Osteoblast (primary cell): Measurements from ENCODE around the gene MIS18BP1. TPM values are rescaled to one million over a fixed set of nuclear protein-coding genes. Genes with fewer than 3 reads are reported as not detected.

Experiments used
- DNase-seq: peaks from one replicate; pipeline ENCODE4 v3.0.0; 2011; ENCODE audit warnings: low spot score, mixed read lengths; ENCODE audit not compliant: insufficient read length; ENCODE audit errors: missing footprints
- H2AFZ ChIP-seq: 2 replicates; pipeline ENCODE4 v1.6.0; 2011; ENCODE audit warnings: mild to moderate bottlenecking, low read length
- H3K27ac ChIP-seq: 2 replicates; pipeline ENCODE4 v1.5.1; 2011; ENCODE audit warnings: mild to moderate bottlenecking, low read depth, low read length, moderate library complexity
- H3K27me3 ChIP-seq: 2 replicates; pipeline ENCODE4 v1.6.0; 2012; ENCODE audit warnings: mild to moderate bottlenecking, control low read depth, inconsistent platforms, low read length, moderate library complexity; ENCODE audit not compliant: insufficient read depth
- H3K36me3 ChIP-seq: 2 replicates; pipeline ENCODE4 v1.5.1; 2011; ENCODE audit warnings: mild to moderate bottlenecking, low read length, control low read depth, moderate library complexity; ENCODE audit not compliant: insufficient read depth
- H3K4me1 ChIP-seq: 2 replicates; pipeline ENCODE4 v1.5.1; 2011; ENCODE audit warnings: mild to moderate bottlenecking, low read length, control low read depth, moderate library complexity; ENCODE audit not compliant: insufficient read depth
- H3K4me2 ChIP-seq: 2 replicates; pipeline ENCODE4 v1.6.0; 2011; ENCODE audit warnings: mild to moderate bottlenecking, low read length; ENCODE audit not compliant: insufficient read depth
- H3K4me3 ChIP-seq: fragments of 200-600 bp; sonication (generic); 3 replicates; pipeline ENCODE4 v1.5.1; 2012; ENCODE audit warnings: mild to moderate bottlenecking, low read length, inconsistent platforms; ENCODE audit not compliant: insufficient read depth
- H3K79me2 ChIP-seq: 2 replicates; pipeline ENCODE4 v1.6.0; 2012; ENCODE audit warnings: mild to moderate bottlenecking, low read length, control low read depth, inconsistent platforms; ENCODE audit not compliant: insufficient read depth
- H3K9me3 ChIP-seq: 2 replicates; pipeline ENCODE4 v1.5.1; 2011; ENCODE audit warnings: low read depth, low read length, control low read depth
- H4K20me1 ChIP-seq: 2 replicates; pipeline ENCODE4 v1.6.0; 2012; ENCODE audit warnings: mild to moderate bottlenecking, low read length, control low read depth; ENCODE audit not compliant: insufficient read depth
- CTCF ChIP-seq: IDR thresholded peaks from 2 replicates; pipeline ENCODE4 v1.5.1; 2011; ENCODE audit warnings: mild to moderate bottlenecking, low read depth, low read length, moderate library complexity; ENCODE audit errors: extremely low read depth
- total RNA-seq: library from RNA; depleted of rRNA; stranded (reverse); fragments of >200 nt; gene quantifications from 2 replicates; pipeline ENCODE4 v1.2.3, GENCODE V29; 2012

MIS18BP1 gene
- total RNA-seq, 1 donor = 29.7 TPM

GRCh38 chr14:45211295-45211694, 41.7 kb downstream of the MIS18BP1 start:
- TF ChIP-seq CTCF = no peak
- H3K36me3 ChIP-seq = peaks cover 25% of the 10 kb centered on the region
- DNase-seq = no peak

GRCh38 chr14:45210159-45210558, 42.8 kb downstream of the MIS18BP1 start:
- Histone ChIP-seq H2AFZ (no peak overlapping the region), H4K20me1 (no peaks in the 10 kb centered on the region), H3K27ac (no peak overlapping the region), H3K4me3 (no peak overlapping the region), H3K79me2 (no peaks in the 10 kb centered on the region), H3K4me1 (no peaks in the 10 kb centered on the region), H3K27me3 (no peaks in the 10 kb centered on the region), H3K9me3 (no peaks in the 10 kb centered on the region), H3K4me2 (no peak overlapping the region), H3K36me3 (peaks cover 30% of the 10 kb centered on the region)
- TF ChIP-seq CTCF = no peak
- DNase-seq = no peak

More at GRCh38 chr14:45211295-45211694, 41.7 kb downstream of the MIS18BP1 start:
- Histone ChIP-seq H3K79me2 (no peaks in the 10 kb centered on the region), H3K27ac (no peak overlapping the region), H3K4me1 (no peaks in the 10 kb centered on the region), H3K4me2 (no peak overlapping the region), H3K27me3 (no peaks in the 10 kb centered on the region), H3K4me3 (no peak overlapping the region), H2AFZ (no peak overlapping the region), H3K9me3 (no peaks in the 10 kb centered on the region), H4K20me1 (no peaks in the 10 kb centered on the region)

GRCh38 chr14:45204241-45204640, 48.8 kb downstream of the MIS18BP1 start:
- H3K4me3 ChIP-seq = no peak overlapping the region
- H3K79me2 ChIP-seq = no peaks in the 10 kb centered on the region
- no peak overlapping the region for H3K27ac ChIP-seq
- H4K20me1 ChIP-seq = no peaks in the 10 kb centered on the region
- TF ChIP-seq CTCF = no peak
- peaks cover 9% of the 10 kb centered on the region for H3K36me3 ChIP-seq
- H3K9me3 ChIP-seq = no peaks in the 10 kb centered on the region
- no peak for DNase-seq
- H2AFZ ChIP-seq = no peak overlapping the region
- no peaks in the 10 kb centered on the region for H3K27me3 ChIP-seq
- H3K4me2 ChIP-seq = no peak overlapping the region
- H3K4me1 ChIP-seq = peaks cover 5% of the 10 kb centered on the region

- Histone ChIP-seq H3K79me2 (no peaks in the 10 kb centered on the region), H3K4me1 (peaks cover 13% of the 10 kb centered on the region), H3K4me2 (no peak overlapping the region), H3K36me3 (peaks cover 9% of the 10 kb centered on the region), H3K4me3 (no peak overlapping the region), H3K27me3 (no peaks in the 10 kb centered on the region), H3K9me3 (no peaks in the 10 kb centered on the region), H2AFZ (no peak overlapping the region), H4K20me1 (no peaks in the 10 kb centered on the region), H3K27ac (no peak overlapping the region)
- DNase-seq = no peak
- TF ChIP-seq CTCF = peak; percentile 54
Measured at GRCh38 chr14:45201905-45202304, 51.1 kb downstream of the MIS18BP1 start.
